OCI-LY7 (cell line): Measurements from ENCODE around the gene MAPKAPK5.

Experiments used
- EZH2phosphoT487 ChIP-seq: fragments of 200-600 bp; sonication (generic); IDR thresholded peaks from 2 replicates; pipeline ENCODE4 v1.6.1; 2018; ENCODE audit warnings: low read depth, borderline replicate concordance, mild to moderate bottlenecking, mixed run types, antibody characterized with exemption, low read length, moderate library complexity, mixed read lengths
- TF ChIP-seq, protein P1 (sequence below): fragments of 200-600 bp; sonication (generic); conservative IDR thresholded peaks from 2 replicates; pipeline ENCODE4 v1.5.1; 2014; ENCODE audit warnings: mild to moderate bottlenecking, antibody characterized with exemption, low read length, moderate library complexity, mixed read lengths

DNA sequence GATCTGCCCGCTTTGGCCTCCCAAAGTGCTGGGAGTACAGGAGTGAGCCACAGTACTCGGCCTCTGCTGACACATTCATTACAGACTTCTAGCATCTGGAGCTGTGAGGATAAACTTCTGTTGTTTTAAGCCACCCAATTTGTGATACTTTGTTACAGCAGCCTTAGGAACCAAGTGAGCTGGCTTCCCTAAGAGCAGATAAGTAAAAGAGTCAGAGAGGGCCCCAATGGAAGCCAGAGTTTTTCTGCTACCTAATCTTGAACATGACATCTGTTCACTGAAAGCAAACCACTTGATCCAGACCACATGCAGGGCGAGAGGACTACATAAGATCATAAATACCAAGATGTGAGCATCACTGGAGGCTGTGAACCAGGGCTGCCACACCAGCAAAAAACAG, 3.7 kb upstream of the MAPKAPK5 start:
- TF ChIP-seq EZH2phosphoT487, result no peak
- TF ChIP-seq, protein P1, sequence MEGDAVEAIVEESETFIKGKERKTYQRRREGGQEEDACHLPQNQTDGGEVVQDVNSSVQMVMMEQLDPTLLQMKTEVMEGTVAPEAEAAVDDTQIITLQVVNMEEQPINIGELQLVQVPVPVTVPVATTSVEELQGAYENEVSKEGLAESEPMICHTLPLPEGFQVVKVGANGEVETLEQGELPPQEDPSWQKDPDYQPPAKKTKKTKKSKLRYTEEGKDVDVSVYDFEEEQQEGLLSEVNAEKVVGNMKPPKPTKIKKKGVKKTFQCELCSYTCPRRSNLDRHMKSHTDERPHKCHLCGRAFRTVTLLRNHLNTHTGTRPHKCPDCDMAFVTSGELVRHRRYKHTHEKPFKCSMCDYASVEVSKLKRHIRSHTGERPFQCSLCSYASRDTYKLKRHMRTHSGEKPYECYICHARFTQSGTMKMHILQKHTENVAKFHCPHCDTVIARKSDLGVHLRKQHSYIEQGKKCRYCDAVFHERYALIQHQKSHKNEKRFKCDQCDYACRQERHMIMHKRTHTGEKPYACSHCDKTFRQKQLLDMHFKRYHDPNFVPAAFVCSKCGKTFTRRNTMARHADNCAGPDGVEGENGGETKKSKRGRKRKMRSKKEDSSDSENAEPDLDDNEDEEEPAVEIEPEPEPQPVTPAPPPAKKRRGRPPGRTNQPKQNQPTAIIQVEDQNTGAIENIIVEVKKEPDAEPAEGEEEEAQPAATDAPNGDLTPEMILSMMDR, result no peak
